HL-60 (cell line): ENCODE measurements around the gene KIAA1549.

ENCODE experiments used
- GABPA ChIP-seq: IDR thresholded peaks from 2 replicates; pipeline ENCODE4 v1.6.1; 2012; ENCODE audit warnings: low read depth
- POLR2AphosphoS5 ChIP-seq: IDR thresholded peaks from 2 replicates; pipeline ENCODE4 v1.6.1; 2012; ENCODE audit warnings: low read depth
- SPI1 ChIP-seq: IDR thresholded peaks from 2 replicates; pipeline ENCODE4 v1.6.1; 2012; ENCODE audit warnings: low read depth, mild to moderate bottlenecking, borderline replicate concordance
- TF ChIP-seq, protein P1 (sequence below): IDR thresholded peaks from one replicate; pipeline ENCODE4 v1.5.1; 2011; ENCODE audit warnings: low read length, control low read depth, inconsistent platforms; ENCODE audit not compliant: insufficient read depth
- TF ChIP-seq, protein P2 (sequence below): IDR thresholded peaks from 2 replicates; pipeline ENCODE4 v1.6.1; 2012; ENCODE audit warnings: low read depth; ENCODE audit not compliant: insufficient replicate concordance

DNA sequence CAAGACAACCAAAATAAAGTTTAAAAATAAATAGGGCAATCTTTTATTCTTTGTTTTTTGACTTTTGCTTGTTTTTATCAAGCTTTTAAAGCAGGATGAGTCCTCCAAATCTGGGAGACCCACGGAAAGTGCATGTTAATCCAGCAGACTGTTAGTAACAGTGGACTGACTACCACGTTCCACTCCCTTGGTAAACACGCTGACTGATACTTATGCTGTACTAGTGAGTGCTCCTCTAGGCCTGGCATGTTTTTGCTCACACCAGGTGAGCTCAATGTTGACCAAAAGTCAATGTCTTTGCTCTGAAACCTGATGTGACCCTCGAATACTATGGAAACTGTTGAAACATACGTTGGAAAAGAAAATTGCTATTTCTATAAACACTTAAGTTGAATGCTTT, 88.4 kb downstream of the KIAA1549 start:
- TF ChIP-seq, protein P1, sequence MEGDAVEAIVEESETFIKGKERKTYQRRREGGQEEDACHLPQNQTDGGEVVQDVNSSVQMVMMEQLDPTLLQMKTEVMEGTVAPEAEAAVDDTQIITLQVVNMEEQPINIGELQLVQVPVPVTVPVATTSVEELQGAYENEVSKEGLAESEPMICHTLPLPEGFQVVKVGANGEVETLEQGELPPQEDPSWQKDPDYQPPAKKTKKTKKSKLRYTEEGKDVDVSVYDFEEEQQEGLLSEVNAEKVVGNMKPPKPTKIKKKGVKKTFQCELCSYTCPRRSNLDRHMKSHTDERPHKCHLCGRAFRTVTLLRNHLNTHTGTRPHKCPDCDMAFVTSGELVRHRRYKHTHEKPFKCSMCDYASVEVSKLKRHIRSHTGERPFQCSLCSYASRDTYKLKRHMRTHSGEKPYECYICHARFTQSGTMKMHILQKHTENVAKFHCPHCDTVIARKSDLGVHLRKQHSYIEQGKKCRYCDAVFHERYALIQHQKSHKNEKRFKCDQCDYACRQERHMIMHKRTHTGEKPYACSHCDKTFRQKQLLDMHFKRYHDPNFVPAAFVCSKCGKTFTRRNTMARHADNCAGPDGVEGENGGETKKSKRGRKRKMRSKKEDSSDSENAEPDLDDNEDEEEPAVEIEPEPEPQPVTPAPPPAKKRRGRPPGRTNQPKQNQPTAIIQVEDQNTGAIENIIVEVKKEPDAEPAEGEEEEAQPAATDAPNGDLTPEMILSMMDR: no peak
- TF ChIP-seq, protein P2, sequence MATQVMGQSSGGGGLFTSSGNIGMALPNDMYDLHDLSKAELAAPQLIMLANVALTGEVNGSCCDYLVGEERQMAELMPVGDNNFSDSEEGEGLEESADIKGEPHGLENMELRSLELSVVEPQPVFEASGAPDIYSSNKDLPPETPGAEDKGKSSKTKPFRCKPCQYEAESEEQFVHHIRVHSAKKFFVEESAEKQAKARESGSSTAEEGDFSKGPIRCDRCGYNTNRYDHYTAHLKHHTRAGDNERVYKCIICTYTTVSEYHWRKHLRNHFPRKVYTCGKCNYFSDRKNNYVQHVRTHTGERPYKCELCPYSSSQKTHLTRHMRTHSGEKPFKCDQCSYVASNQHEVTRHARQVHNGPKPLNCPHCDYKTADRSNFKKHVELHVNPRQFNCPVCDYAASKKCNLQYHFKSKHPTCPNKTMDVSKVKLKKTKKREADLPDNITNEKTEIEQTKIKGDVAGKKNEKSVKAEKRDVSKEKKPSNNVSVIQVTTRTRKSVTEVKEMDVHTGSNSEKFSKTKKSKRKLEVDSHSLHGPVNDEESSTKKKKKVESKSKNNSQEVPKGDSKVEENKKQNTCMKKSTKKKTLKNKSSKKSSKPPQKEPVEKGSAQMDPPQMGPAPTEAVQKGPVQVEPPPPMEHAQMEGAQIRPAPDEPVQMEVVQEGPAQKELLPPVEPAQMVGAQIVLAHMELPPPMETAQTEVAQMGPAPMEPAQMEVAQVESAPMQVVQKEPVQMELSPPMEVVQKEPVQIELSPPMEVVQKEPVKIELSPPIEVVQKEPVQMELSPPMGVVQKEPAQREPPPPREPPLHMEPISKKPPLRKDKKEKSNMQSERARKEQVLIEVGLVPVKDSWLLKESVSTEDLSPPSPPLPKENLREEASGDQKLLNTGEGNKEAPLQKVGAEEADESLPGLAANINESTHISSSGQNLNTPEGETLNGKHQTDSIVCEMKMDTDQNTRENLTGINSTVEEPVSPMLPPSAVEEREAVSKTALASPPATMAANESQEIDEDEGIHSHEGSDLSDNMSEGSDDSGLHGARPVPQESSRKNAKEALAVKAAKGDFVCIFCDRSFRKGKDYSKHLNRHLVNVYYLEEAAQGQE: no peak
- TF ChIP-seq GABPA: no peak
- no peak for TF ChIP-seq POLR2AphosphoS5
- no peak for TF ChIP-seq SPI1
